HCT116 (cell line): Measurements from ENCODE around the gene GLCE. TPM values are rescaled to one million over a fixed set of nuclear protein-coding genes. Genes with fewer than 3 reads are reported as not detected.

Experiments
- ATAC-seq: fragments of 200-7000 bp; cut with Tn5 transposase; 2 replicates; pipeline ENCODE4 v1.9.1; 2020; ENCODE audit warnings: mild to moderate bottlenecking, moderate library complexity
- BruUV-seq: library from RNA; stranded (reverse); fragments of 400-500 nt; replicated peaks from 2 replicates; lab custom pipeline; 2021; lab: Mats Ljungman, UMichigan
- CTCF ChIA-PET: fragments of 300-600 bp; sonication (Branson Sonifier 250); formaldehyde crosslinking; loops from one replicate; lab custom pipeline; 2021; ENCODE audit warnings: antibody characterized with exemption; lab: Charles Lee
- POLR2A ChIA-PET: fragments of 300-600, 350-600 bp; sonication (Branson Sonifier 250); formaldehyde crosslinking; loops from one replicate; lab custom pipeline; 2021; ENCODE audit warnings: antibody characterized with exemption; lab: Charles Lee
- RAD21 ChIA-PET, 2 experiments: fragments of 300-600 bp; sonication (Branson Sonifier 250); formaldehyde crosslinking; loops; one replicate each; lab custom pipeline; 2023; ENCODE audit warnings: low total read pairs in 2 of 2; ENCODE audit not compliant: uncharacterized antibody in 2 of 2, unreplicated experiment in 2 of 2, low non-redundant PET in 1 of 2; lab: Charles Lee
- DNase-seq: peaks from one replicate; pipeline ENCODE4 v3.0.0-alpha.2; 2010; ENCODE audit warnings: low read depth, low spot score
- H2AFZ ChIP-seq: fragments of 200-600 bp; shearing (Covaris generic), sonication (generic); 2 replicates; pipeline ENCODE4 v1.6.1; 2017; ENCODE audit warnings: low read depth, mixed run types, mixed read lengths, antibody characterized with exemption, low read length; ENCODE audit not compliant: poor library complexity, severe bottlenecking
- H3K27ac ChIP-seq: 2 replicates; pipeline ENCODE4 v1.5.1; 2012; ENCODE audit warnings: low read depth, low read length
- H3K27me3 ChIP-seq: fragments of 200-600 bp; sonication (generic); 2 replicates; pipeline ENCODE4 v1.6.1; 2016; ENCODE audit warnings: mixed run types, low read length, mixed read lengths; ENCODE audit not compliant: insufficient read depth
- H3K36me3 ChIP-seq, 2 experiments: fragments of 200-500 bp in 1 of 2; fragments of 200-600 bp in 1 of 2; sonication (Bioruptor generic) in 1 of 2; sonication (generic) in 1 of 2; 2 replicates each; pipeline versions ENCODE4 v1.5.1 to v1.6.1; 2014 to 2016; ENCODE audit warnings: low read length in 2 of 2, inconsistent platforms in 1 of 2, mixed read lengths in 1 of 2, mixed run types in 1 of 2; ENCODE audit not compliant: insufficient read depth in 2 of 2, control insufficient read depth in 1 of 2
- H3K4me1 ChIP-seq, 2 experiments: fragments of 200-600 bp in 1 of 2; sonication (generic) in 1 of 2; 2 replicates each; pipeline versions ENCODE4 v1.5.1 to v1.6.1; 2012 to 2017; ENCODE audit warnings: low read length in 2 of 2, inconsistent platforms in 1 of 2, mild to moderate bottlenecking in 1 of 2, mixed read lengths in 1 of 2, mixed run types in 1 of 2, moderate library complexity in 1 of 2; ENCODE audit not compliant: insufficient read depth in 2 of 2, control insufficient read depth in 1 of 2
- H3K4me2 ChIP-seq: fragments of 200-600 bp; sonication (generic); 2 replicates; pipeline ENCODE4 v1.6.1; 2017; ENCODE audit warnings: mixed run types, low read length, mixed read lengths
- H3K4me3 ChIP-seq, 2 experiments: fragments of 200-600 bp in 1 of 2; sonication (generic) in 1 of 2; replicated peaks in 1 of 2; 2 replicates each; pipeline ENCODE4 v1.5.1; 2011 to 2016; ENCODE audit warnings: low read length in 2 of 2, control low read depth in 1 of 2, low read depth in 1 of 2, mild to moderate bottlenecking in 1 of 2, mixed read lengths in 1 of 2, mixed run types in 1 of 2
- H3K79me2 ChIP-seq: fragments of 200-600 bp; sonication (generic); 2 replicates; pipeline ENCODE4 v1.6.1; 2017; ENCODE audit warnings: mild to moderate bottlenecking, mixed run types, low read length, moderate library complexity, mixed read lengths; ENCODE audit not compliant: insufficient read depth
- H3K9ac ChIP-seq: fragments of 200-600 bp; sonication (generic); 2 replicates; pipeline ENCODE4 v1.6.1; 2016; ENCODE audit warnings: low read length, mixed read lengths
- H3K9me2 ChIP-seq: fragments of 200-600 bp; sonication (generic), shearing (Covaris generic); 2 replicates; pipeline ENCODE4 v1.6.1; 2017; ENCODE audit warnings: mixed run types, mild to moderate bottlenecking, moderate library complexity; ENCODE audit not compliant: insufficient read depth
- H3K9me3 ChIP-seq, 2 experiments: fragments of 200-500 bp in 1 of 2; fragments of 200-600 bp in 1 of 2; sonication (Bioruptor generic) in 1 of 2; sonication (generic) in 1 of 2; 2 replicates each; pipeline ENCODE4 v1.6.1; 2014 to 2017; ENCODE audit warnings: low read length in 2 of 2, mixed read lengths in 2 of 2, inconsistent platforms in 1 of 2, low read depth in 1 of 2, mild to moderate bottlenecking in 1 of 2, mixed run types in 1 of 2, moderate library complexity in 1 of 2; ENCODE audit not compliant: control insufficient read depth in 1 of 2, insufficient read depth in 1 of 2
- H4K20me1 ChIP-seq: fragments of 200-600 bp; sonication (generic), shearing (Covaris generic); 2 replicates; pipeline ENCODE4 v1.6.1; 2017; ENCODE audit warnings: mixed run types, mild to moderate bottlenecking, moderate library complexity; ENCODE audit not compliant: insufficient read depth
- CBX3 ChIP-seq: IDR thresholded peaks from 2 replicates; pipeline ENCODE4 v1.6.1; 2012; ENCODE audit warnings: low read depth
- CTCF ChIP-seq, 3 experiments: fragments of 200-600 bp in 1 of 3; sonication (generic) in 1 of 3; IDR thresholded peaks in 2 of 3; conservative IDR thresholded peaks in 1 of 3; 2 replicates each; pipeline ENCODE4 v1.5.1; 2012 to 2017; ENCODE audit warnings: low read depth in 2 of 3, low read length in 2 of 3, antibody characterized with exemption in 1 of 3, borderline replicate concordance in 1 of 3, control low read depth in 1 of 3, mild to moderate bottlenecking in 1 of 3, mixed read lengths in 1 of 3, mixed run types in 1 of 3, moderate library complexity in 1 of 3; ENCODE audit not compliant: insufficient read depth in 1 of 3
- EGR1 ChIP-seq: IDR thresholded peaks from 2 replicates; pipeline ENCODE4 v1.6.1; 2012; ENCODE audit warnings: low read depth
- ELF1 ChIP-seq: IDR thresholded peaks from 2 replicates; pipeline ENCODE4 v1.6.1; 2012; ENCODE audit warnings: low read depth, borderline replicate concordance
- EZH2 ChIP-seq: fragments of 200-600 bp; sonication (generic); IDR thresholded peaks from 2 replicates; pipeline ENCODE4 v1.6.1; 2017; ENCODE audit warnings: antibody characterized with exemption, mixed run types
- EZH2phosphoT487 ChIP-seq: fragments of 200-600 bp; IDR thresholded peaks from 2 replicates; pipeline ENCODE4 v1.6.1; 2018; ENCODE audit warnings: antibody characterized with exemption, borderline replicate concordance
- MAX ChIP-seq: IDR thresholded peaks from 2 replicates; pipeline ENCODE4 v1.6.1; 2012
- RAD21 ChIP-seq: IDR thresholded peaks from 2 replicates; pipeline ENCODE4 v1.6.1; 2012; ENCODE audit warnings: low read depth, mild to moderate bottlenecking
- SIN3A ChIP-seq: IDR thresholded peaks from 2 replicates; pipeline ENCODE4 v1.6.1; 2012; ENCODE audit warnings: low read depth
- SP1 ChIP-seq: IDR thresholded peaks from 2 replicates; pipeline ENCODE4 v1.6.1; 2012; ENCODE audit warnings: low read depth
- SRF ChIP-seq: IDR thresholded peaks from 2 replicates; pipeline ENCODE4 v1.6.1; 2012; ENCODE audit warnings: low read depth
- TCF7L2 ChIP-seq: IDR thresholded peaks from 2 replicates; pipeline ENCODE4 v1.7.0; 2011; ENCODE audit warnings: borderline replicate concordance, inconsistent platforms; ENCODE audit not compliant: insufficient read depth, insufficient read length; ENCODE audit errors: extremely low read depth
- ZBTB33 ChIP-seq: IDR thresholded peaks from 2 replicates; pipeline ENCODE4 v1.6.1; 2011; ENCODE audit warnings: mild to moderate bottlenecking, low read length, moderate library complexity; ENCODE audit not compliant: insufficient replicate concordance; ENCODE audit errors: extremely low read depth
- ZFX ChIP-seq: fragments of 450-650 bp; IDR thresholded peaks from 2 replicates; pipeline ENCODE4 v1.6.1; 2017
- ZNF274 ChIP-seq: fragments of 200-500 bp; sonication (Bioruptor generic); IDR thresholded peaks from 2 replicates; pipeline ENCODE4 v1.6.1; 2014; ENCODE audit warnings: mild to moderate bottlenecking, low read depth, low read length, inconsistent platforms
- intact Hi-C: fragments of 100-400 bp; cut with micrococcal nuclease; formaldehyde crosslinking; loops from 2 replicates; pipeline ENCODE4 v1.10.0; 2022
- total RNA-seq: library from RNA; stranded (reverse); gene quantifications from one replicate; pipeline ENCODE4 v1.2.1, GENCODE V29; 2021; ENCODE audit not compliant: unreplicated experiment

GLCE gene
- total RNA-seq, 1 experiment from 2014 or later: 22.2 TPM

- no peak for TF ChIP-seq EGR1
- TF ChIP-seq ZFX: no peak
- TF ChIP-seq SP1: no peak
- TF ChIP-seq ELF1: no peak
- no peak for TF ChIP-seq ZNF274
- no peak for TF ChIP-seq CBX3
- TF ChIP-seq SRF: no peak
- TF ChIP-seq TCF7L2: no peak
- TF ChIP-seq ZBTB33: no peak
- no peak for TF ChIP-seq EZH2
- TF ChIP-seq MAX: no peak
- TF ChIP-seq CTCF (IDR thresholded peaks at IDR 0.05 in 2 of 3, conservative IDR thresholded peaks at IDR 0.05 in 1 of 3; ENCODE audit: borderline replicate concordance in 1 of 3, insufficient read depth in 1 of 3, low read depth in 2 of 3, low read length in 2 of 3): no peak
- no peak for TF ChIP-seq SIN3A
- TF ChIP-seq EZH2phosphoT487: no peak
- TF ChIP-seq RAD21: no peak
- DNase-seq (no peak), ATAC-seq (no peak)
- RAD21 ChIA-PET: no interaction called here
- H3K9ac ChIP-seq: no peak overlapping the region
- no peak overlapping the region for H2AFZ ChIP-seq
- CTCF ChIA-PET: no interaction called here
- peaks cover 11% of the 10 kb centered on the region; the same call in 1 of the 2 replicates for H3K27me3 ChIP-seq
- H3K4me3 ChIP-seq: no peak overlapping the region
- intact Hi-C loops: no loop called here
- H4K20me1 ChIP-seq: no peaks in the 10 kb centered on the region
- H3K27ac ChIP-seq: no peak overlapping the region
- no peaks in the 10 kb centered on the region for H3K9me3 ChIP-seq
- H3K9me2 ChIP-seq: no peaks in the 10 kb centered on the region
- POLR2A ChIA-PET: no interaction called here
- H3K79me2 ChIP-seq: no peaks in the 10 kb centered on the region
- BruUV-seq: no TSS peak
- no peaks in the 10 kb centered on the region for H3K36me3 ChIP-seq
- H3K4me1 ChIP-seq: no peaks in the 10 kb centered on the region; a peak in 1 of 4 replicates
- H3K4me2 ChIP-seq: no peak overlapping the region
Observed at GRCh38 chr15:69119683-69120395, 40.6 kb upstream of the GLCE start.
